SK-N-SH (cell line): Measurements from ENCODE around the gene FBXW11.

Experiments used
- EP300 ChIP-seq, 2 experiments: IDR thresholded peaks; 2 replicates each; pipeline versions ENCODE4 v1.4.0 to v1.6.1; 2012; ENCODE audit warnings: borderline replicate concordance in 1 of 2, low read depth in 1 of 2, low read length in 1 of 2
- FOXM1 ChIP-seq: IDR thresholded peaks from 2 replicates; pipeline ENCODE4 v1.4.0; 2012; ENCODE audit warnings: low read depth, mild to moderate bottlenecking
- GABPA ChIP-seq: IDR thresholded peaks from 2 replicates; pipeline ENCODE4 v1.4.0; 2012; ENCODE audit warnings: low read depth, mild to moderate bottlenecking
- GATA2 ChIP-seq: sonication (generic); formaldehyde crosslinking; IDR thresholded peaks from 2 replicates; pipeline ENCODE4 v1.5.0; 2020; ENCODE audit warnings: mild to moderate bottlenecking, missing genetic modification reagents
- NRF1 ChIP-seq: IDR thresholded peaks from 2 replicates; pipeline ENCODE4 v1.6.1; 2012; ENCODE audit warnings: low read depth, mild to moderate bottlenecking, low read length
- POLR2AphosphoS5 ChIP-seq: IDR thresholded peaks from 2 replicates; pipeline ENCODE4 v1.6.1; 2012; ENCODE audit warnings: low read depth, low read length
- SIN3A ChIP-seq: IDR thresholded peaks from 2 replicates; pipeline ENCODE4 v1.6.1; 2012; ENCODE audit warnings: low read depth, mild to moderate bottlenecking, low read length, moderate library complexity, borderline replicate concordance
- TAF1 ChIP-seq: IDR thresholded peaks from 2 replicates; pipeline ENCODE4 v1.6.1; 2012; ENCODE audit warnings: low read depth, mild to moderate bottlenecking, low read length, moderate library complexity, borderline replicate concordance
- TF ChIP-seq, protein P1 (sequence below): fragments of 200-600 bp; sonication (generic); IDR thresholded peaks from 2 replicates; pipeline ENCODE4 v1.6.1; 2017; ENCODE audit warnings: antibody characterized with exemption, mild to moderate bottlenecking, moderate library complexity
- TF ChIP-seq, protein P2 (sequence below): IDR thresholded peaks from 2 replicates; pipeline ENCODE4 v1.4.0; 2012; ENCODE audit warnings: low read depth, borderline replicate concordance
- TF ChIP-seq, protein P3 (sequence below): fragments of 150-350 bp; IDR thresholded peaks from 2 replicates; pipeline ENCODE4 v1.6.1; 2016; ENCODE audit warnings: mild to moderate bottlenecking, low read depth, low read length
- TF ChIP-seq, protein P4 (sequence below): IDR thresholded peaks from 2 replicates; pipeline ENCODE4 v1.6.1; 2012; ENCODE audit warnings: mild to moderate bottlenecking, low read depth, low read length, moderate library complexity

DNA sequence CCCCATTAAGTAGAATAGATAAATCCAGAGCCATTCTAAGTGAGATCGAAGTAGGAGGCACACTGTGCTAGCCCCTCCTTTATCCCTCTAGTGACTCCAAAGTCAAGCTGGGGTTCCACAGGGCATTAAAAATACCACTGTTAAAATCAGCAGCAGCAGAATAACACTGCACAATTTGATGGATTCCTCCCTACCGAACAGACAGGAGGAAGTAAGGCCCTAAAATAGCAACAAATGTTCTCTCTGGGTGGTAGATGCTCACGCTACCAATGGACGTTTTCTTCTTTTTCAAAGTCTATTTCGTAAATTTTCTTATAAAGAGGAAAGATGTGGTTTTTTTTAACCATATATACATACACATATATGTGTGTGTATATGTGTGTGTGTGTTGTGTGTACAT lies 54.4 kb downstream of the FBXW11 start:
- TF ChIP-seq, protein P1, sequence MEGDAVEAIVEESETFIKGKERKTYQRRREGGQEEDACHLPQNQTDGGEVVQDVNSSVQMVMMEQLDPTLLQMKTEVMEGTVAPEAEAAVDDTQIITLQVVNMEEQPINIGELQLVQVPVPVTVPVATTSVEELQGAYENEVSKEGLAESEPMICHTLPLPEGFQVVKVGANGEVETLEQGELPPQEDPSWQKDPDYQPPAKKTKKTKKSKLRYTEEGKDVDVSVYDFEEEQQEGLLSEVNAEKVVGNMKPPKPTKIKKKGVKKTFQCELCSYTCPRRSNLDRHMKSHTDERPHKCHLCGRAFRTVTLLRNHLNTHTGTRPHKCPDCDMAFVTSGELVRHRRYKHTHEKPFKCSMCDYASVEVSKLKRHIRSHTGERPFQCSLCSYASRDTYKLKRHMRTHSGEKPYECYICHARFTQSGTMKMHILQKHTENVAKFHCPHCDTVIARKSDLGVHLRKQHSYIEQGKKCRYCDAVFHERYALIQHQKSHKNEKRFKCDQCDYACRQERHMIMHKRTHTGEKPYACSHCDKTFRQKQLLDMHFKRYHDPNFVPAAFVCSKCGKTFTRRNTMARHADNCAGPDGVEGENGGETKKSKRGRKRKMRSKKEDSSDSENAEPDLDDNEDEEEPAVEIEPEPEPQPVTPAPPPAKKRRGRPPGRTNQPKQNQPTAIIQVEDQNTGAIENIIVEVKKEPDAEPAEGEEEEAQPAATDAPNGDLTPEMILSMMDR, result no peak
- no peak for TF ChIP-seq SIN3A
- TF ChIP-seq, protein P2, sequence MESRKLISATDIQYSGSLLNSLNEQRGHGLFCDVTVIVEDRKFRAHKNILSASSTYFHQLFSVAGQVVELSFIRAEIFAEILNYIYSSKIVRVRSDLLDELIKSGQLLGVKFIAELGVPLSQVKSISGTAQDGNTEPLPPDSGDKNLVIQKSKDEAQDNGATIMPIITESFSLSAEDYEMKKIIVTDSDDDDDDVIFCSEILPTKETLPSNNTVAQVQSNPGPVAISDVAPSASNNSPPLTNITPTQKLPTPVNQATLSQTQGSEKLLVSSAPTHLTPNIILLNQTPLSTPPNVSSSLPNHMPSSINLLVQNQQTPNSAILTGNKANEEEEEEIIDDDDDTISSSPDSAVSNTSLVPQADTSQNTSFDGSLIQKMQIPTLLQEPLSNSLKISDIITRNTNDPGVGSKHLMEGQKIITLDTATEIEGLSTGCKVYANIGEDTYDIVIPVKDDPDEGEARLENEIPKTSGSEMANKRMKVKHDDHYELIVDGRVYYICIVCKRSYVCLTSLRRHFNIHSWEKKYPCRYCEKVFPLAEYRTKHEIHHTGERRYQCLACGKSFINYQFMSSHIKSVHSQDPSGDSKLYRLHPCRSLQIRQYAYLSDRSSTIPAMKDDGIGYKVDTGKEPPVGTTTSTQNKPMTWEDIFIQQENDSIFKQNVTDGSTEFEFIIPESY, result no peak
- no peak for TF ChIP-seq POLR2AphosphoS5
- TF ChIP-seq FOXM1, result no peak
- TF ChIP-seq, protein P3, sequence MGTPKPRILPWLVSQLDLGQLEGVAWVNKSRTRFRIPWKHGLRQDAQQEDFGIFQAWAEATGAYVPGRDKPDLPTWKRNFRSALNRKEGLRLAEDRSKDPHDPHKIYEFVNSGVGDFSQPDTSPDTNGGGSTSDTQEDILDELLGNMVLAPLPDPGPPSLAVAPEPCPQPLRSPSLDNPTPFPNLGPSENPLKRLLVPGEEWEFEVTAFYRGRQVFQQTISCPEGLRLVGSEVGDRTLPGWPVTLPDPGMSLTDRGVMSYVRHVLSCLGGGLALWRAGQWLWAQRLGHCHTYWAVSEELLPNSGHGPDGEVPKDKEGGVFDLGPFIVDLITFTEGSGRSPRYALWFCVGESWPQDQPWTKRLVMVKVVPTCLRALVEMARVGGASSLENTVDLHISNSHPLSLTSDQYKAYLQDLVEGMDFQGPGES, result no peak
- TF ChIP-seq TAF1, result no peak
- no peak for TF ChIP-seq EP300 (IDR thresholded peaks at IDR 0.05; ENCODE audit: borderline replicate concordance in 1 of 2, low read depth in 1 of 2, low read length in 1 of 2)
- TF ChIP-seq, protein P4, sequence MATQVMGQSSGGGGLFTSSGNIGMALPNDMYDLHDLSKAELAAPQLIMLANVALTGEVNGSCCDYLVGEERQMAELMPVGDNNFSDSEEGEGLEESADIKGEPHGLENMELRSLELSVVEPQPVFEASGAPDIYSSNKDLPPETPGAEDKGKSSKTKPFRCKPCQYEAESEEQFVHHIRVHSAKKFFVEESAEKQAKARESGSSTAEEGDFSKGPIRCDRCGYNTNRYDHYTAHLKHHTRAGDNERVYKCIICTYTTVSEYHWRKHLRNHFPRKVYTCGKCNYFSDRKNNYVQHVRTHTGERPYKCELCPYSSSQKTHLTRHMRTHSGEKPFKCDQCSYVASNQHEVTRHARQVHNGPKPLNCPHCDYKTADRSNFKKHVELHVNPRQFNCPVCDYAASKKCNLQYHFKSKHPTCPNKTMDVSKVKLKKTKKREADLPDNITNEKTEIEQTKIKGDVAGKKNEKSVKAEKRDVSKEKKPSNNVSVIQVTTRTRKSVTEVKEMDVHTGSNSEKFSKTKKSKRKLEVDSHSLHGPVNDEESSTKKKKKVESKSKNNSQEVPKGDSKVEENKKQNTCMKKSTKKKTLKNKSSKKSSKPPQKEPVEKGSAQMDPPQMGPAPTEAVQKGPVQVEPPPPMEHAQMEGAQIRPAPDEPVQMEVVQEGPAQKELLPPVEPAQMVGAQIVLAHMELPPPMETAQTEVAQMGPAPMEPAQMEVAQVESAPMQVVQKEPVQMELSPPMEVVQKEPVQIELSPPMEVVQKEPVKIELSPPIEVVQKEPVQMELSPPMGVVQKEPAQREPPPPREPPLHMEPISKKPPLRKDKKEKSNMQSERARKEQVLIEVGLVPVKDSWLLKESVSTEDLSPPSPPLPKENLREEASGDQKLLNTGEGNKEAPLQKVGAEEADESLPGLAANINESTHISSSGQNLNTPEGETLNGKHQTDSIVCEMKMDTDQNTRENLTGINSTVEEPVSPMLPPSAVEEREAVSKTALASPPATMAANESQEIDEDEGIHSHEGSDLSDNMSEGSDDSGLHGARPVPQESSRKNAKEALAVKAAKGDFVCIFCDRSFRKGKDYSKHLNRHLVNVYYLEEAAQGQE, result no peak
- TF ChIP-seq NRF1, result no peak
- TF ChIP-seq GATA2, result no peak
- TF ChIP-seq GABPA, result no peak
